Measurements from ENCODE around the gene CADM2.

Gene CADM2

DNA sequence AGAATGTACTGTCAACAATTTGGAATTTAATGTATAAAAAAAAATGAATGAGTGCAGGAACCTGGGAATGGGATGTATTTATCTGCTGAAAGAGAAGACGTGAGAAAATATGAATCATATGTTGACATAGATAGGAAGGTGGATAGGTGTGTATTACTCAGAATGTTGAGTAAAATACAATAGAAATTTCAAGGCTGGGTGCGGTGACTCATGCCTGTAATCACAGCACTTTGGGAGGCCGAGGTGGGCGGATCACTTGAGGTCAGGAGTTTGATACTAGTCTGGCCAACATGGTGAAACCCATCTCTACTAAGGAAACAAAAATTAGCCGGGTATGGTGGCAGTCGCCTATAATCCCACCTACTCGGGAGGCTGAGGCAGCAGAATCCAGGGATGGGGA, 202.8 kb downstream of the CADM2 start:
- Histone ChIP-seq H3K79me2 (ENCODE audit: control insufficient read depth, low read length) (no peaks in the 10 kb centered on the region), H3F3A (ENCODE audit: control insufficient read depth, insufficient read depth) (no peaks in the 10 kb centered on the region), H3K4me2 (ENCODE audit: low read length) (no peak overlapping the region)

DNA sequence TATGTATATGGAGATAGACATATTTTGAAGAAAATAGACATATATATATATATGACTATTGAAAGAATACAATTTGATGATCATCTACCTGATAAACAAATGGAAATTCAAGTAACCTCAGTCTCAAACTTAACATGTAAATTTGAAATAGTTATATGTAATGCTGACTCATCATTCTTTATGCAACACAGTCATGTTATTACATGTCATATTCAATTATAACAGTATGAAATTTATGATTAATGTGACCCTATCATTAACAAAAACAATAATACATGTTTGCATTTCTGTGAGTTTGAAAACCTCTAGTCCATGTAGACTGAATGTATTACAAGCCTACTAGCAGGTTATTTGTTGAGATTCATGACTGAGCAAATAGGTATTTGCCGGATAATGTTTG, 204.1 kb downstream of the CADM2 start:
- Histone ChIP-seq H3F3A (ENCODE audit: control insufficient read depth, insufficient read depth) (no peaks in the 10 kb centered on the region), H3K4me1 (ENCODE audit: control insufficient read depth, low read length) (no peaks in the 10 kb centered on the region), H3K4me2 (ENCODE audit: low read length) (no peak overlapping the region), H4K20me1 (ENCODE audit: control insufficient read depth, insufficient read depth, low read depth, low read length) (no peaks in the 10 kb centered on the region), H3K27ac (ENCODE audit: low read depth, low read length) (no peak overlapping the region), H3K4me3 (ENCODE audit: low read length) (no peak overlapping the region), H3K36me3 (ENCODE audit: control insufficient read depth, low read length) (no peaks in the 10 kb centered on the region), H3K27me3 (ENCODE audit: control insufficient read depth, low read length) (no peaks in the 10 kb centered on the region), H3K9me3 (ENCODE audit: control insufficient read depth, insufficient read depth, low read length) (no peaks in the 10 kb centered on the region), H3K9me2 (replicated peaks; ENCODE audit: control insufficient read depth, low read length) (no peaks in the 10 kb centered on the region), H3K79me2 (ENCODE audit: control insufficient read depth, low read length) (no peaks in the 10 kb centered on the region)
- no peak for TF ChIP-seq EZH2phosphoT487 (IDR thresholded peaks at IDR 0.05; ENCODE audit: borderline replicate concordance, low read length)
- TF ChIP-seq, protein P1, sequence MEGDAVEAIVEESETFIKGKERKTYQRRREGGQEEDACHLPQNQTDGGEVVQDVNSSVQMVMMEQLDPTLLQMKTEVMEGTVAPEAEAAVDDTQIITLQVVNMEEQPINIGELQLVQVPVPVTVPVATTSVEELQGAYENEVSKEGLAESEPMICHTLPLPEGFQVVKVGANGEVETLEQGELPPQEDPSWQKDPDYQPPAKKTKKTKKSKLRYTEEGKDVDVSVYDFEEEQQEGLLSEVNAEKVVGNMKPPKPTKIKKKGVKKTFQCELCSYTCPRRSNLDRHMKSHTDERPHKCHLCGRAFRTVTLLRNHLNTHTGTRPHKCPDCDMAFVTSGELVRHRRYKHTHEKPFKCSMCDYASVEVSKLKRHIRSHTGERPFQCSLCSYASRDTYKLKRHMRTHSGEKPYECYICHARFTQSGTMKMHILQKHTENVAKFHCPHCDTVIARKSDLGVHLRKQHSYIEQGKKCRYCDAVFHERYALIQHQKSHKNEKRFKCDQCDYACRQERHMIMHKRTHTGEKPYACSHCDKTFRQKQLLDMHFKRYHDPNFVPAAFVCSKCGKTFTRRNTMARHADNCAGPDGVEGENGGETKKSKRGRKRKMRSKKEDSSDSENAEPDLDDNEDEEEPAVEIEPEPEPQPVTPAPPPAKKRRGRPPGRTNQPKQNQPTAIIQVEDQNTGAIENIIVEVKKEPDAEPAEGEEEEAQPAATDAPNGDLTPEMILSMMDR (IDR thresholded peaks at IDR 0.05; ENCODE audit: low read depth, low read length, poor library complexity, severe bottlenecking): no peak

More for the DNA sequence above, 202.8 kb downstream of the CADM2 start:
- Histone ChIP-seq H3K9me2 (replicated peaks; ENCODE audit: control insufficient read depth, low read length) (no peaks in the 10 kb centered on the region), H3K9me3 (ENCODE audit: control insufficient read depth, insufficient read depth, low read length) (no peaks in the 10 kb centered on the region), H4K20me1 (ENCODE audit: control insufficient read depth, insufficient read depth, low read depth, low read length) (no peaks in the 10 kb centered on the region), H3K4me1 (ENCODE audit: control insufficient read depth, low read length) (no peaks in the 10 kb centered on the region), H3K4me3 (ENCODE audit: low read length) (no peak overlapping the region), H3K27ac (ENCODE audit: low read depth, low read length) (no peak overlapping the region), H3K36me3 (ENCODE audit: control insufficient read depth, low read length) (no peaks in the 10 kb centered on the region), H3K27me3 (ENCODE audit: control insufficient read depth, low read length) (no peaks in the 10 kb centered on the region)
- TF ChIP-seq EZH2phosphoT487 (IDR thresholded peaks at IDR 0.05; ENCODE audit: borderline replicate concordance, low read length): no peak
- TF ChIP-seq, protein P1 (IDR thresholded peaks at IDR 0.05; ENCODE audit: low read depth, low read length, poor library complexity, severe bottlenecking): no peak

DNA sequence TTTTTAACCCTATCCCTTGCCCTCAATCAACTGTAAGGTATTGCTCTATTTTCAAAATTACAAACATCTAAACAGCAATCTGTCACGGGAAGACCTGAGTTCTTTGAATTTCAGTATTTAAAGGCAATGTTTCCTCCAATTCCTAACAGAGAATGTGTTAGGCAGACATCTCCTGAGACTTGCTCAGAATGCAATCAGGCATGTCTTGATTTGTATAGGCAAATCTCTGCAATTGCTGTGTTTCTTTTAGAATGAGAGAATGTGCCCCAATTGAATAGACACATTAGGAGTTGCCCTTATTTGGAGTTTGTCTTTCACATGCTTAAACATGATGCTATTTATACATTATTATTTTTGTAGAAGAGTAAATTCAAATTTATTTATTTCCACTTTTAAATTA, 205.6 kb downstream of the CADM2 start:
- no peaks in the 10 kb centered on the region for H3K27me3 ChIP-seq (ENCODE audit: control insufficient read depth, low read length)
- no peak overlapping the region for H3K27ac ChIP-seq (ENCODE audit: low read depth, low read length)
- H3K9me2 ChIP-seq (replicated peaks; ENCODE audit: control insufficient read depth, low read length): no peaks in the 10 kb centered on the region

More for the DNA sequence above, 205.6 kb downstream of the CADM2 start:
- no peaks in the 10 kb centered on the region for H3K79me2 ChIP-seq (ENCODE audit: control insufficient read depth, low read length)
- no peaks in the 10 kb centered on the region for H3K36me3 ChIP-seq (ENCODE audit: control insufficient read depth, low read length)
- H3K4me2 ChIP-seq (ENCODE audit: low read length): no peak overlapping the region
- H3K4me3 ChIP-seq (ENCODE audit: low read length): no peak overlapping the region
- no peaks in the 10 kb centered on the region for H4K20me1 ChIP-seq (ENCODE audit: control insufficient read depth, insufficient read depth, low read depth, low read length)
- TF ChIP-seq, protein P1 (IDR thresholded peaks at IDR 0.05; ENCODE audit: low read depth, low read length, poor library complexity, severe bottlenecking): no peak
- TF ChIP-seq EZH2phosphoT487 (IDR thresholded peaks at IDR 0.05; ENCODE audit: borderline replicate concordance, low read length): no peak
- no peaks in the 10 kb centered on the region for H3F3A ChIP-seq (ENCODE audit: control insufficient read depth, insufficient read depth)
- no peaks in the 10 kb centered on the region for H3K9me3 ChIP-seq (ENCODE audit: control insufficient read depth, insufficient read depth, low read length)
- no peaks in the 10 kb centered on the region for H3K4me1 ChIP-seq (ENCODE audit: control insufficient read depth, low read length)

Data from DOHH2 (cell line).